GM12878 (cell line): Measurements from ENCODE around the gene MYD88. TPM values are rescaled to one million over a fixed set of nuclear protein-coding genes. Genes with fewer than 3 reads are reported as not detected.

Source experiments
- ATAC-seq: fragments of 200-7000 bp; cut with Tn5 transposase; 3 replicates; pipeline ENCODE4 v1.9.1; 2020; ENCODE audit warnings: mild to moderate bottlenecking, moderate library complexity
- BruUV-seq: library from RNA; stranded (reverse); fragments of 400-500 nt; replicated peaks from 2 replicates; lab custom pipeline; 2021; lab: Mats Ljungman, UMichigan
- CTCF ChIA-PET: fragments of 300-600 bp; sonication (Branson Sonifier 250); formaldehyde crosslinking; extraction: SDS; loops from one replicate; lab custom pipeline; 2021; ENCODE audit warnings: inconsistent platforms; lab: Yijun Ruan, JAX
- POLR2A ChIA-PET: fragments of 350-600 bp; formaldehyde crosslinking; extraction: SDS; loops from one replicate; lab custom pipeline; 2021; ENCODE audit warnings: inconsistent platforms; lab: Charles Lee
- RAD21 ChIA-PET: fragments of 300-600 bp; sonication (Branson Sonifier 250); formaldehyde crosslinking; loops from one replicate; lab custom pipeline; 2023; ENCODE audit warnings: antibody characterized with exemption; ENCODE audit not compliant: unreplicated experiment; lab: Charles Lee
- SMC1A ChIA-PET: fragments of 300-600 bp; sonication (Branson Sonifier 250); formaldehyde crosslinking; loops from one replicate; lab custom pipeline; 2023; ENCODE audit not compliant: unreplicated experiment, uncharacterized antibody; lab: Charles Lee
- DNase-seq: peaks from one replicate; pipeline ENCODE4 v3.0.0-alpha.2; 2011; ENCODE audit warnings: low read depth, low spot score
- FAIRE-seq: peaks from 3 replicates; lab custom pipeline; 2011; peaks lifted over from hg19 to GRCh38; lab: Jason Lieb, UNC
- H2AFZ ChIP-seq: 2 replicates; pipeline ENCODE4 v1.6.0; 2011; ENCODE audit warnings: low read depth, low read length, control low read depth; ENCODE audit not compliant: control insufficient read depth
- H3K27ac ChIP-seq: 2 replicates; pipeline ENCODE4 v1.5.1; 2011; ENCODE audit warnings: control low read depth; ENCODE audit not compliant: control insufficient read depth, insufficient read depth
- H3K27me3 ChIP-seq, 2 experiments: replicated peaks in 1 of 2; 2 replicates each; pipeline versions ENCODE4 v1.6.0 to v1.6.1; 2011; ENCODE audit warnings: low read length in 1 of 2; ENCODE audit not compliant: control insufficient read depth in 2 of 2, insufficient read depth in 2 of 2
- H3K36me3 ChIP-seq, 2 experiments: 2 replicates each; pipeline ENCODE4 v1.5.1; 2011; ENCODE audit warnings: low read length in 1 of 2; ENCODE audit not compliant: control insufficient read depth in 2 of 2, insufficient read depth in 2 of 2
- H3K4me1 ChIP-seq: 2 replicates; pipeline ENCODE4 v1.6.1; 2011; ENCODE audit warnings: mild to moderate bottlenecking, low read length, moderate library complexity, mixed read lengths; ENCODE audit not compliant: control insufficient read depth, insufficient read depth
- H3K4me2 ChIP-seq: 2 replicates; pipeline ENCODE4 v1.6.0; 2011; ENCODE audit warnings: control low read depth; ENCODE audit not compliant: control insufficient read depth, insufficient read depth
- H3K4me3 ChIP-seq: fragments of 200-600 bp; sonication (generic); 2 replicates; pipeline ENCODE4 v1.5.1; 2016
- H3K79me2 ChIP-seq: 2 replicates; pipeline ENCODE4 v1.6.0; 2011; ENCODE audit warnings: low read length; ENCODE audit not compliant: control insufficient read depth, insufficient read depth
- H3K9ac ChIP-seq: 2 replicates; pipeline ENCODE4 v1.8.0; 2011; ENCODE audit warnings: low read length, control low read depth, mixed read lengths; ENCODE audit not compliant: control insufficient read depth, insufficient read depth
- H3K9me3 ChIP-seq: replicated peaks from 3 replicates; pipeline ENCODE4 v1.5.1; 2011; ENCODE audit warnings: mild to moderate bottlenecking, low read length; ENCODE audit not compliant: control insufficient read depth, insufficient read depth
- H4K20me1 ChIP-seq: 2 replicates; pipeline ENCODE4 v1.6.0; 2011; ENCODE audit not compliant: control insufficient read depth, insufficient read depth
- BCL3 ChIP-seq: IDR thresholded peaks from 2 replicates; pipeline ENCODE4 v1.6.1; 2011; ENCODE audit warnings: borderline replicate concordance, low read depth, mild to moderate bottlenecking, moderate library complexity, low read length; ENCODE audit not compliant: insufficient read depth, poor library complexity, severe bottlenecking
- FOS ChIP-seq: IDR thresholded peaks from 3 replicates; pipeline ENCODE4 v1.6.1; 2011; ENCODE audit warnings: borderline replicate concordance; ENCODE audit not compliant: insufficient read length; ENCODE audit errors: extremely low read depth
- PAX5 ChIP-seq: IDR thresholded peaks from 2 replicates; pipeline ENCODE4 v1.6.1; 2011; ENCODE audit warnings: low read depth, low read length, borderline replicate concordance
- PML ChIP-seq: IDR thresholded peaks from 2 replicates; pipeline ENCODE4 v1.6.1; 2012; ENCODE audit warnings: low read length, inconsistent platforms
- SIX5 ChIP-seq: IDR thresholded peaks from 2 replicates; pipeline ENCODE4 v1.6.1; 2011; ENCODE audit warnings: mild to moderate bottlenecking, low read depth, low read length, moderate library complexity; ENCODE audit not compliant: severe bottlenecking
- SKIL ChIP-seq: fragments of 450-650 bp; IDR thresholded peaks from 2 replicates; pipeline ENCODE4 v1.6.1; 2017; ENCODE audit warnings: mild to moderate bottlenecking, low read depth, inconsistent platforms; ENCODE audit not compliant: poor library complexity, severe bottlenecking
- ZBTB4 ChIP-seq: fragments of 450-650 bp; formaldehyde crosslinking; IDR thresholded peaks from 2 replicates; pipeline ENCODE4 v1.4.0; 2022; ENCODE audit warnings: mild to moderate bottlenecking, moderate library complexity
- WGBS: methylation state at CpG from one replicate; pipeline ENCODE4 v1.1.6; 2016; ENCODE audit warnings: low lambda C conversion rate; ENCODE audit not compliant: insufficient replicate concordance, insufficient coverage; ENCODE audit errors: missing lambda C conversion rate; 5-methylcytosine and 5-hydroxymethylcytosine counted together
- in situ Hi-C: fragments of 300-500 bp; cut with MboI; formaldehyde crosslinking; loops from 9 replicates; pipeline ENCODE4 v1.14.3; 2018; ENCODE audit warnings: mixed read lengths
- intact Hi-C: fragments of 100-400 bp; cut with micrococcal nuclease; formaldehyde crosslinking; loops from one replicate; pipeline ENCODE4 v1.14.2; 2022; ENCODE audit not compliant: unreplicated experiment
- polyA plus RNA-seq, 11 experiments: library from polyadenylated mRNA; depleted of rRNA in 4 of 11; unstranded in 6 of 11; stranded (reverse) in 5 of 11; fragments of >200 nt; fragmentation: Nextera tagmentation in 4 of 11; fragmentation: Illumina TruSeq in 1 of 11; extraction: Ambion mirVana in 4 of 11; extraction: Trizol in 1 of 11; gene quantifications; 1 replicate in 1 of 11; 2 replicates in 10 of 11; pipeline versions ENCODE4 v1.2.1 to v1.2.3, GENCODE V29; 2011 to 2016; ENCODE audit warnings: inconsistent platforms in 2 of 11, missing spikeins in 2 of 11, low read depth in 1 of 11
- total RNA-seq, 4 experiments: library from RNA; depleted of rRNA in 3 of 4; stranded (reverse); fragments of >200 nt in 3 of 4; fragmentation: Illumina TruSeq in 1 of 4; extraction: Trizol in 1 of 4; gene quantifications; 2 replicates each; pipeline versions ENCODE4 v1.2.1 to v1.2.3, GENCODE V29; 2013 to 2021
- TF ChIP-seq, protein P1 (sequence below): fragments of 450-650 bp; IDR thresholded peaks from 2 replicates; pipeline ENCODE4 v1.6.1; 2014; ENCODE audit warnings: mild to moderate bottlenecking
- TF ChIP-seq, protein P2 (sequence below): IDR thresholded peaks from 2 replicates; pipeline ENCODE4 v1.6.1; 2012; ENCODE audit warnings: low read depth, low read length, improper control_type of control experiment

The MYD88 gene
- total and polyA plus RNA-seq, 10 of the 15 experiments (the other 5 are each of a cell fraction or from before 2014, with no cell fraction given), result 5.5 to 84.8 (median 67.5) TPM

DNA sequence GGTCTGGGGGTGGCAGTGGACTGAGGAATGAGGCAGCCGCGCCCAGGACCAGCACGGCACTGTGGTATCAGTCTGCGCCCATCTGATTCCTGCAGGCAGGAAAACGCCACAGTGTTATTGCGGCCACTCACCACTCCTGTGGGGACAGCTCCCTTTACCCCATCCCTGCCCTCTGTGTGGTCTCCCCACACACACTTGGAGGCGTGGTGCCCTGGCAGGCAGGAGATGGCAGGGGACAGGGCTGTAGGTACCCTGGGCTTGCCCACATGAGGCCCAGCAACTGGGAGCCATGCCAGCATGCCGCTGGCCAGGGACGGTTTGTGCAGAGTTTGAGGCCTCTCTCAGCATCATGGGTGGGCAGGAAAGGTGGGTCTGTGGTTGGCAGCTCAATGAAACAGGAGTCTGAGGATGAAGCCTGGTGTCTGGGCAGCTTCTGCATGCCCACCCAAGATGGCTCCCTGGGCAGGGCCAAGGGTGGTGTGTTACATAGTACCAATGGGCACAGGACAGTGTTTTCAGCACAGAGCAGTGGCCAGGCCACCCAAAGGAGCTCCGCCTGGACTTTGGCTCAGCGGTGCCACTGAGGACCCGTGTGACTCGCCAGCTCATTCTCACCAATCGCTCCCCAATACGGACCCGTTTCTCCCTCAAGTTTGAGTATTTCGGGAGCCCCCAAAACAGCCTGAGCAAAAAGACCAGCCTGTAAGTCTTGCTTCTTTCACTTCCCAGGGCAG is 28.7 kb upstream of the MYD88 start:
- CTCF ChIA-PET, result no interaction called here
- DNase-seq (no peak), ATAC-seq (no peak), FAIRE-seq (no peak)
- TF ChIP-seq PML (no peak), SKIL (no peak), PAX5 (no peak), ZBTB4 (CRISPR knock-in tag) (no peak), FOS (no peak), BCL3 (no peak), SIX5 (no peak)
- TF ChIP-seq, protein P1, sequence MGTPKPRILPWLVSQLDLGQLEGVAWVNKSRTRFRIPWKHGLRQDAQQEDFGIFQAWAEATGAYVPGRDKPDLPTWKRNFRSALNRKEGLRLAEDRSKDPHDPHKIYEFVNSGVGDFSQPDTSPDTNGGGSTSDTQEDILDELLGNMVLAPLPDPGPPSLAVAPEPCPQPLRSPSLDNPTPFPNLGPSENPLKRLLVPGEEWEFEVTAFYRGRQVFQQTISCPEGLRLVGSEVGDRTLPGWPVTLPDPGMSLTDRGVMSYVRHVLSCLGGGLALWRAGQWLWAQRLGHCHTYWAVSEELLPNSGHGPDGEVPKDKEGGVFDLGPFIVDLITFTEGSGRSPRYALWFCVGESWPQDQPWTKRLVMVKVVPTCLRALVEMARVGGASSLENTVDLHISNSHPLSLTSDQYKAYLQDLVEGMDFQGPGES, result no peak
- TF ChIP-seq, protein P2, sequence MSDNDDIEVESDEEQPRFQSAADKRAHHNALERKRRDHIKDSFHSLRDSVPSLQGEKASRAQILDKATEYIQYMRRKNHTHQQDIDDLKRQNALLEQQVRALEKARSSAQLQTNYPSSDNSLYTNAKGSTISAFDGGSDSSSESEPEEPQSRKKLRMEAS, result no peak
- Histone ChIP-seq H4K20me1 (no peaks in the 10 kb centered on the region), H3K4me1 (no peaks in the 10 kb centered on the region), H3K4me3 (no peak overlapping the region), H3K79me2 (no peaks in the 10 kb centered on the region), H3K9ac (no peak overlapping the region), H3K4me2 (no peak overlapping the region), H3K27ac (no peak overlapping the region), H3K27me3 (no peaks in the 10 kb centered on the region), H3K9me3 (no peaks in the 10 kb centered on the region; the same call in 1 of the 3 replicates), H3K36me3 (no peaks in the 10 kb centered on the region), H2AFZ (no peak overlapping the region)
- no TSS peak for BruUV-seq
- intact Hi-C loops, result no loop called here
- RAD21 ChIA-PET, result no interaction called here
- 52% methylated on average over 17 of the region's 17 CpGs for WGBS
- POLR2A ChIA-PET, result no interaction called here
- SMC1A ChIA-PET, result no interaction called here
- in situ Hi-C loops, result no loop called here
